GM12891 (cell line): ENCODE measurements around the gene SUCNR1.

Source experiments
- POLR2A ChIP-seq: IDR thresholded peaks from 2 replicates; pipeline ENCODE4 v1.6.1; 2011; ENCODE audit warnings: low read depth, low read length, control low read depth
- POLR2AphosphoS5 ChIP-seq: IDR thresholded peaks from 2 replicates; pipeline ENCODE4 v1.6.1; 2011; ENCODE audit warnings: low read depth, low read length, control low read depth

DNA sequence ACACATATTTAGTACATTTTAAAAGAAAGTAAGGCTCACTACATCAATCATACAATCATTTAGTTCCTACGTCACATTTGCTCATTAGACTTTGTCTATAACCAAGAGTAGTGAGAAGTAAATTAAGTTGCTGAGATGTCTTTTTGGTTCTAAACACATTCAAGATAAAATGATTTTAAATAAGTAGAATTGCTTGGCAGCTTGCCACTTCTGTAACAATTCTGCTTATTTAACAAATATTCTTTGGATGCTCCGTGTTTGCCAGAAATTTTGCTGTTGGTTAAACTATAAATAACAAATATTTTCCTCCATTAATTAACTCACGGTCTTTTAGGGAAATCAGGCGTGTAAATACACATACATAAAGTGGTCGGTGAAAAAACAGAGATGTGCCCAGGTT, 18.3 kb downstream of the SUCNR1 start:
- no peak for TF ChIP-seq POLR2A
- TF ChIP-seq POLR2AphosphoS5: no peak
